Measurements from ENCODE around the gene CLMN. TPM values are rescaled to one million over a fixed set of nuclear protein-coding genes. Genes with fewer than 3 reads are reported as not detected.

CLMN gene
- total and polyA plus RNA-seq, 2 of the 8 experiments (the other 6 are each of a cell fraction or from before 2014, with no cell fraction given): 1.6 to 8.2 TPM

GRCh38 chr14:95184413-95184790, 135.3 kb downstream of the CLMN start:
- POLR2A ChIA-PET (ENCODE audit: partially characterized antibody): interaction anchor here (1.4 kb wide), 1 partner anchor 13 kb away, joined by 9 read pairs; no protein-coding TSS in a partner anchor
- H3K79me1 ChIP-seq (ENCODE audit: low read depth, low read length): no peaks in the 10 kb centered on the region
- H2BK15ac ChIP-seq (ENCODE audit: low read length): no peak overlapping the region
- no peak overlapping the region for H2BK120ac ChIP-seq (replicated peaks; ENCODE audit: low read depth, low read length)
- H3K14ac ChIP-seq (ENCODE audit: insufficient read length): no peak overlapping the region
- no peak overlapping the region for H3K4me3 ChIP-seq (ENCODE audit: extremely low read depth in 1 of 4, insufficient read depth in 2 of 4, low read depth in 3 of 4, low read length in 4 of 4)
- H4K8ac ChIP-seq (ENCODE audit: extremely low read depth, insufficient read depth, low read length): no peak overlapping the region
- DNase-seq (ENCODE audit: low read depth in 1 of 2, low spot score in 2 of 2): no peak
- H3K23me2 ChIP-seq (ENCODE audit: low read depth, low read length): peaks cover 3% of the 10 kb centered on the region; the same call in 1 of the 2 replicates
- no peak overlapping the region for H3K56ac ChIP-seq (replicated peaks; ENCODE audit: insufficient read length, low read depth, low read length)
- H3K18ac ChIP-seq (ENCODE audit: extremely low read depth, low read length): no peak overlapping the region
- TF ChIP-seq KDM4A (IDR thresholded peaks at IDR 0.05; ENCODE audit: low read depth, low read length, severe bottlenecking): no peak
- no peak for TF ChIP-seq SIRT6 (IDR thresholded peaks at IDR 0.05; ENCODE audit: low read length)
- H4K5ac ChIP-seq (ENCODE audit: insufficient read length, low read depth, low read length): no peak overlapping the region
- no peak overlapping the region for H2AFZ ChIP-seq (ENCODE audit: low read length)
- H2AK5ac ChIP-seq (ENCODE audit: low read depth, low read length): no peak overlapping the region
- H3K23ac ChIP-seq (ENCODE audit: insufficient read length): no peak overlapping the region
- H3K4ac ChIP-seq (replicated peaks; ENCODE audit: insufficient read length, low read depth, low read length): no peak overlapping the region
- no peaks in the 10 kb centered on the region for H3K9me3 ChIP-seq (ENCODE audit: insufficient read depth in 2 of 2, low read depth in 1 of 2, low read length in 1 of 2)
- H2BK12ac ChIP-seq (ENCODE audit: low read depth, low read length): no peak overlapping the region
- H3K4me1 ChIP-seq (replicated peaks in 1 of 4; ENCODE audit: control insufficient read depth in 3 of 4, insufficient read depth in 4 of 4, low read length in 3 of 4): no peaks in the 10 kb centered on the region; a peak in 1 of 7 replicates
- H3K4me2 ChIP-seq (ENCODE audit: insufficient read depth in 1 of 2, low read depth in 2 of 2, low read length in 2 of 2): no peak overlapping the region
- CTCF ChIA-PET (ENCODE audit: partially characterized antibody): interaction anchor here (1.2 to 3.2 kb wide), 2 partner anchors 109 to 177 kb away, joined by 3 to 10 read pairs; no protein-coding TSS in a partner anchor
- H4K20me1 ChIP-seq (replicated peaks in 1 of 2; ENCODE audit: control insufficient read depth in 1 of 2, insufficient read depth in 2 of 2, low read length in 2 of 2): no peaks in the 10 kb centered on the region
- H2BK5ac ChIP-seq (ENCODE audit: low read depth, low read length): no peak overlapping the region
- H2BK20ac ChIP-seq (ENCODE audit: low read length): no peak overlapping the region
- 100% methylated on average over 2 of the region's 2 CpGs; no CpG with 5 or more reads in 1 of the 2 experiments for WGBS, 2 experiments (ENCODE audit: extremely low coverage in 1 of 2, insufficient coverage in 1 of 2, insufficient read length in 1 of 2, insufficient replicate concordance in 2 of 2, low coverage in 1 of 2, low lambda C conversion rate in 2 of 2, missing lambda C conversion rate in 1 of 2)
- no peak overlapping the region for H4K91ac ChIP-seq (replicated peaks; ENCODE audit: insufficient read length, low read length)
- no peaks in the 10 kb centered on the region for H3K79me2 ChIP-seq (ENCODE audit: control insufficient read depth in 1 of 2, insufficient read depth in 2 of 2, low read length in 2 of 2)
- FAIRE-seq: no peak
- H3K36me3 ChIP-seq (ENCODE audit: control insufficient read depth in 2 of 4, insufficient read depth in 4 of 4, low read length in 3 of 4): no peaks in the 10 kb centered on the region
- no peak overlapping the region for H3K27ac ChIP-seq (ENCODE audit: low read depth, low read length)
- H3K27me3 ChIP-seq (replicated peaks in 1 of 4; ENCODE audit: control insufficient read depth in 3 of 4, extremely low read depth in 1 of 4, insufficient read depth in 3 of 4, low read length in 3 of 4): no peaks in the 10 kb centered on the region
- no peak overlapping the region for H3K9ac ChIP-seq (replicated peaks in 1 of 4; ENCODE audit: extremely low read depth in 1 of 4, low read depth in 3 of 4, low read length in 3 of 4)

Data from H1 (cell line).